HG03039 (cell line): ENCODE measurements around the gene SENP5.
"Not testable (repeated sequence)": the region's sequence is repeated elsewhere in the genome, so short reads cannot be mapped to it uniquely, and the experiment has no call there.

Experiments
- ATAC-seq: cut with Tn5 transposase; IDR thresholded peaks from one replicate; pipeline ENCODE4 v1.9.1; 2021; ENCODE audit warnings: mild to moderate bottlenecking, moderate library complexity; ENCODE audit not compliant: unreplicated experiment

Gene SENP5, protein sequence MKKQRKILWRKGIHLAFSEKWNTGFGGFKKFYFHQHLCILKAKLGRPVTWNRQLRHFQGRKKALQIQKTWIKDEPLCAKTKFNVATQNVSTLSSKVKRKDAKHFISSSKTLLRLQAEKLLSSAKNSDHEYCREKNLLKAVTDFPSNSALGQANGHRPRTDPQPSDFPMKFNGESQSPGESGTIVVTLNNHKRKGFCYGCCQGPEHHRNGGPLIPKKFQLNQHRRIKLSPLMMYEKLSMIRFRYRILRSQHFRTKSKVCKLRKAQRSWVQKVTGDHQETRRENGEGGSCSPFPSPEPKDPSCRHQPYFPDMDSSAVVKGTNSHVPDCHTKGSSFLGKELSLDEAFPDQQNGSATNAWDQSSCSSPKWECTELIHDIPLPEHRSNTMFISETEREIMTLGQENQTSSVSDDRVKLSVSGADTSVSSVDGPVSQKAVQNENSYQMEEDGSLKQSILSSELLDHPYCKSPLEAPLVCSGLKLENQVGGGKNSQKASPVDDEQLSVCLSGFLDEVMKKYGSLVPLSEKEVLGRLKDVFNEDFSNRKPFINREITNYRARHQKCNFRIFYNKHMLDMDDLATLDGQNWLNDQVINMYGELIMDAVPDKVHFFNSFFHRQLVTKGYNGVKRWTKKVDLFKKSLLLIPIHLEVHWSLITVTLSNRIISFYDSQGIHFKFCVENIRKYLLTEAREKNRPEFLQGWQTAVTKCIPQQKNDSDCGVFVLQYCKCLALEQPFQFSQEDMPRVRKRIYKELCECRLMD

DNA sequence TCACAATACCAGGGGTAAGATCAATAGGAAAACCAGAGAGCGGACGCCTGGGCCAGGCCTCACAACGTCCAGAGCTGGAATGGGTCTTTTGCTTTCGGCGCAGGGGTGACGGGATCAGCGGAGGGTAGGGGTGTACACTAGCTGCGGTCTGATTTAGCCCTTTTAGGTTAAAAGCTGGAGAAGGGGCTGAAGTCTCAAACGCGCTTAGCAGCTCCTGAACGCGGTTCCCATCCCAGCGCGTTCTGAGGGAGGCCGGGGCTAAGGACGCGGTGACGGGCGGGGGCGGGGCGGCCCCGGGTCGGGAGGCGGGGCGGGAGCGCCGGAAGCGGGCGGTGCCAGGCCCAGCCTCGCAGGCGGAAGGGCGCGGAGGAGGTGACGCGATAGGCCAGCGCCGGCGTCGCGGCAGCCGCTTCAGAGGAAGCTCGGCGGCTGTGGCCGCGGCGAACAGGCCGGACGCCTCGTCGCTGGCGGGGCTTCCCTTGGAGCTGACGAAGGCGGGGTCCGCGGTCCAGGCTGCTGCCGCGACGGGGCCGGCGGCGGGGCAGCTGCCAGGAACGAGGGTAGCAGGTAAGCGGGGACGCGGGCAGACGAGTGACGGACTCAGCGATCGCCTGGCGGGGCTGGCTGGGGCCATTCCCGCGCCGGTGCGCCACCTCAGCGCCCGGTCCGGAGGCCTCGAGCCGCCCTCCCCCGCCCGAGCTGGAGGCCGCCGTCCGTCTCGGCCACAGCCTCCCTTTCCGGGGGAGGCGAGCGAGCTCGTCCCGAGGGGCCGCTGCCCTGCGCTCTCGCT, at the start of gene SENP5:
SENP5 (plus strand) TSS at position 414 of the 790 bp plus-strand sequence. CDS start 17,262 bp downstream, outside the sequence.
- ATAC-seq = peak; percentile 84

DNA sequence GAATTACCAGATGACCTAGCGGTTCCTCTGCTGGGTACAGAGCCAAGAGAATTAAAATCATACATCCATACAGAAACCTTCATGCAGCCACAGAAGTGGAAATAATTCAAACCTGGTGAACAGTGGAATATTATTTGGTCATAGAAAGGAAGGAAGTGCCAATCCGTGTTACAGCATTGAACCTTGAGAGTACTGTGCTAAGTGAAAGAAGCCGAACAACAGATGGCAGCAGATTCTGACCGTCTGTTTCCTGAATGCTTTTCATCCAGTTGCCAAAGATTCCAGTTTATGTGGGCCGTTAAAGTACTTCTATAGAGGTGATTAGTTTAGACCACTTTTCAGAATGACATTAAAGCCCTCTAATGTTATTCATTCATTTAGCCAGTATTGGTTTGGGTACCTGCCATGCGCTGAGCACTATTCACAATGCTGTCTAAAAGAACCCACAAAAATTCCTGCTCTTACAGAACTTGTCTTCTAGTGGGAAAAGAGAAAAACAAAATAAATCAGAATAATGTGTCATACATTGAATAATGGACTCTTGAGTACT, 45.8 kb upstream of the SENP5 start:
- ATAC-seq = no peak

DNA sequence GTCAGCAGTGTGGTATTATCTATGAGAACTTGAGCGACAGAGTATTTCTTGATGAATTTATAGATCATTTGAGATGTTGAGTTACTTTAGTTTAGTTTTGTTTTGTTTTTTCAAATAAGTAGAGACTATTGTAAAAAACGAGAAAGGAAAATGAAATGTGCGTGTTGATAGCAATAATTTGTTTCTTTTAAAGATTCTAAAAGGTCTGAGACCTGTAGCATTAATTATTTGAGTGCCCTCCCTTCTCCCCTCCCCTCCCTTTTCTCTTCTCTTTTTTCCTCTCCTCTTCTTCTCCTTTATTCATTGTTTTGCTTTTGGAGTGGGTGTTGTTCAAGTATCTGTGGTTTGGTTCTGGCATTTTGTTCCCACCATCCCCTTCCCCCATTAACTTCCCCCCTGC, 38.1 kb upstream of the SENP5 start:
- ATAC-seq = not testable (repeated sequence)

DNA sequence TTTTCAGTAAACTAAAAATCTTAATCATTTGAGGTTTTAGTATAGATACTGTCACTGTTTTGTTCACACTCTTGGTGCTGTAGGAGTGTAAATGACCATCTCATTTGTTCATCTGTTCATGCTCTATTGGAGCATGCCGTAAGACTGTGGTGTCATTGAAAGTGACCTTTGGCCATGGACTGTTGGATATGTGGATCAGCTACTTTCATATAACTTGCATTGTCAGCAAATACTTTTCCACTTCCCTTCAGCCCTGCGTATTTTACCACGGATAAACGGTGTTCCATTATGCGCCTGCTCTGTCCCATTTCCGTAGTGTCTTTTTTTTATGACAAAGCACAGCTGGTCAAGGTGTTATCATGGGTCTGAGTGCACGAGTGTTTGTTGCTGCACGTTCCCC, 32.6 kb upstream of the SENP5 start:
- ATAC-seq = no peak

DNA sequence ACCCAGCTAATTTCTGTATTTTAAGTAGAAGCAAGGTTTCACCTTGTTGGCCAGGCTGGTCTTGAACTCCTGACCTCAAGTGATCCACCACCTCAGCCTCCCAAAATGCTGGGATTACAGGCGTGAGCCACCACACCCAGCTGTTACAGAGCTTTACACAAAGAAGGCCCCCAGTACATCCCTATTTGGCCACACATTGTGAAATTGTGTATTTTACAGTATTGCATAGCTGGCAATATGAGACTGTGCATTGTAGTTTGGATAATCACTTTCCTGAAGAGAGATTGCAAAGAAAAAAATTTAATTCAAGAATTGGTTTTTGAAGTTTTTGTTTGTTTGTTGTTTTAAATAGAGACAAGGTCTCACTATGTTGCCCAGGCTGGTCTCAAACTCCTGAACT, 31.1 kb upstream of the SENP5 start:
- ATAC-seq = not testable (repeated sequence)

DNA sequence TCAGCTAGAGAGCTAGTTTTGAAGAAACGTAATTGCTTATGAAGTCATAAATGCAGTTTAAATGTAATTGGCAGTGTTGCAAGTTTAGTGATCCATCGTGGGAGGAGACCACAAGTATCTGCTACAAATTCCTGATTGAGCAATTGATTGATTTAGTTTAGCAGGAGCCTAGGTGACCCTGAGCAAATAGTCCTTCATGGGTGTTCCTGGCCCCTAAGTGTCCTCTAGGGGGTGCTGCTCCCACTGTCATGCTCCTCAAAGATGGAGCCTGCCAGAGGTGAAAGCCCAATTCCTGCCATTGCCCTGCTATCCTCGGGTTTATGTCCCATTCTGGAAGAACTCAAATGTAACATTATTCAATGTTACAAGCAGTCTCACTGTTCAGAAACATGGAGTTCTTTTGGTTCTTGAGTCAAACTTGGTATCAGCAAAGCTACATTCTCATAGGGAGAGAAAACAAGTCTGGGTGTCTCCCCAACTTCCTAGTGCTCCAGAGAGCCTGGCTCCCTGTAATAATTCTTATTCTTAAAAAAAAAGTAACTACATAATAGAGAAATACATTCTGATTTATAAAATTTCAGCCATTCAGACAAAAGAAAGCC, 29.8 kb upstream of the SENP5 start:
- no peak for ATAC-seq

DNA sequence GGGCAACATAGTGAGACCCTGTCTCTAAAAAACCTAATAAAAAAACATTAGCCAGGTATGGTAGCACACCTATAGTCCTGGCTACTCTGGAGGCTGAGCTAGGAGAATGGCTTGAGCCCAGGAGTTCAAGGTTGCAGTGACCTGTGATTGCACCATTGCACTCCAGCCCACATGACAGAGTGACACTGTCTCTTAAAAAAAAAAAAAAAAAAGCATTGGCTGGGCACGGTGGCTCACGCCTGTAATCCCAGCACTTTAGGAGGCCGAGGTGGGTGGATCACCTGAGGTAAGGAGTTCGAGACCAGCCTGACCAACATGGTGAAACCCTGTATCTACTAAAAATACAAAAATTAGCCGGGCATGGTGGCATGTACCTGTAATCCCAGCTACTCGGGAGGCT, 28.4 kb upstream of the SENP5 start:
- ATAC-seq = not testable (repeated sequence)

DNA sequence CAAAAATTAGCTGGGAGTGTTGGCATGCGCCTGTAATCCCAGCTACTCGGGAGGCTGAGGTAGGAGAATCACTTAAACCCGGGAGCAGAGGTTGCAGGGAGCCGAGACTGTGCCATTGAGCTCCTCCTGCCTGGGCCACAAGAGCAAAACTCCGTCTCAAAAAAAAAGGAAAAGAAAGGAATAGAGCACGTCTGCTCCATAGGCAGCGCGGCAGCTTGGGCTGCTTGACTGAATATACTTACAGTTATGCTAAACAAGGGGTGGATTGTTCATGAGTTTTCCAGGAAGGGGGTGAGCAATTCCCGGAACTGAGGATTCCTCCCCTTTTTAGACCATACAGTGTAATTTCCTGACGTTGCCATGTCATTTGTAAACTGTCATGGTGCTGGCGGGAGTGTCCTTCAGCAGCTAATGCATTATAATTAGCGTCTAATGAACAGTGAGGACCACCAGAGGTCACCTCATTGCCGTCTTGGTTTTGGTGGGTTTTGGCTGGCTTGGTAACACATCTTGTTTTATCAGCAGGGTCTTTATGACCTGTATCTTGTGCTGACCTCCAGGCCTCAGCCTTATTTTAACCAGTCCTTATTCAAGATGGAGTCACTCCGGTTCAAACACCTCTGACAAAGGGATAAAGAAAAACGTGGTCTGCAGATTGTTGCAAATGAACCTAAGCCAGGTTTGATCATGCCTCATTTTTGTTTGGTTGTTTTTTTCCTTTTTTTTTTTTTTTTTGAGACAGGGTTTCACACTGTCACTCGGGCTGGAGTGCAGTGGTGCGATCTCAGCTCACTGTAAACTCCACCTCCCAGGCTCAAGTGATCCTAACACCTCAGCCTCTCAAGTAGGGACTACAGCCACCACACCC, 24.9 kb upstream of the SENP5 start:
- no peak for ATAC-seq

DNA sequence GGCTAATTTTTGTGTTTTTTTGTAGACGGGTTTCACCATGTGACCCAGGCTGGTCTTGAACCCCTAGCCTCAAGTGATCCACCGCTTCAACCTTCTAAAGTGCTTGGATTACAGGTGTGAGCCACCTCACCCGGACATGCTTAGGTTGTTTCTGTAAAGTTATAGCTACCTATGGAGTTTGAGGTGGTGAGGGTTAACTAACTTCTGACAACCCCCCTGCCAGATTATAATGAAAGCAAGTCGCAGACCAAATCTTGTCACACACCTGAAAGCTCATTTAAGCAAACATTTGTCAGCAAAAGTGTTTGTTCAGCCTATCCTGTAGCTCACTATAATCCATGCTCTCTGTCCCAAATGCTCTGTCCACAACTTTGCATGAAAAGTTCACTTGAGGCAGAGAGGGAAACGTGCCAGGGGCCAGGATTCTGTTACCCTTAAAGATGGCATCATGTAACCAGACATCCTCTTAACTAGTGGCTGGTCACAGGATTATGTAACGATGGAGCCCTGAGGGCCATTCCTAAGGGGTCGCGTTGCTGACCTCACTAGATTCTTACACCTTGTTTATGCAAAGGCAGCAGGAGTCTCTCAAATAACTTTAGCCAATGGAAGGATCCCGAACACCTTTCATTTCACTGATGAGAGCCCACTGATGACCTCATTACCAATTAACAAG, 24.1 kb upstream of the SENP5 start:
- no peak for ATAC-seq

DNA sequence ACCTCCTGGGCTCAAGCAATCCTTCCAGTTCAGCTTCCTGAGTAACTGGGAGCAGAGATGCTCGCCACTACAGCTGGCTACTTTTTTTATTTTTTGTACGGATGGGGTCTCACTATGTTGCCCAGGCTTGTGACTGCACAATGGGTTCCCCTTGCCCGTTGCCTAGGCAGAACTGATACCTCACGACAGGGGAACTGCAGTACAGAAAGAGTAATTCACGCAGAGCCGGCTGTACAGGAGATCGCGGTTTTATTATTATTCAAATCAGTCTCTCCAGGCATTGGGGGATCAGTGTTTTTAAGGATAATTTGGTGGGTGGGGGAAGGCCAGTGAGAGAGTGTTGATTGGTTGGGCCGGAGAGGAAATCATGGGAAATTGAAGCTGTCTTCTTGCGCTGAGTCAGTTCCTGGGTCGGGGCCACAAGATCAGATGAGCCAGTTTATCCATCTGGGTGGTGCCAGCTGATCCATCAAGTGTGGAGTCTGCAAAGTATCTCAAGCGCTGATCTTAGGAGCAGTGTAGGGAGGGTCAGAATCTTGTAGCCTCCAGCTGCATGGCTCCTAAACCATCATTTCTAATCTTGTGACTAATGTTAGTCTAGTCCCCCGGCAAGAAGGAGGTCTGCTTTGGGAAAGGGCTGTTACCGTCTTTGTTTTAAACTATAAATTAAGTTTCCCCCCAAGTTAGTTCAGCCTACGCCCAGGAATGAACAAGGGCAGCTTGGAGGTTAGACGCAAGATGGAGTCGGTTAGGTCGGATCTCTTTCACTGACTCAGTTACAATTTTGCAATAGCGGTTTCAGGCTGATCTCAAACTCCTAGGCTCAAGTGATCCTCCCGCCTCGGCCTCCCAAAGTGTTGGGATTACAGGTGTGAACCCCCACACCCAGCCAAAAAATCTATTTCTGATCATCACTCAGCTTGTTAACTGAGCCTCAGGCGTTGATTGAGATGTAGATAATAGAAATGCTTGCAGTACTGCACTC, 23.2 kb upstream of the SENP5 start:
- not testable (repeated sequence) for ATAC-seq

DNA sequence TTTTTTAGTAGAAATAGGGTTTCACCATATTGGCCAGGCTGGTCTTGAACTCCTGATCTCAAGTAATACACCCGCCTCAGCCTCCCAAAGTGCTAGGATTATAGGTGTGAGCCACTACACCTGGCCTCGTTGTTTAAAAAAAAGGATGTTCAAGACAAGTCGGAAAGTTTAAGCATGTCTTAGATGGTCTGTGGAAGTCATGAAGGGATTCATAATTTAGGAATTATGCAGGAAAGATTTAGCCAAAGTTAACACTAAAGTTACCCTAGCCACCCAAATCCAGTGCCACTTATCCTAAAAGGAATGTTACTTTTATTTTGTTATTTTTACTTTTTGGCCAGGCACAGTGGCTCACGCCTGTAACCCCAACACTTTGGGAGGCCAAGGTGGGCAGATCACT, 19.3 kb upstream of the SENP5 start:
- not testable (repeated sequence) for ATAC-seq

DNA sequence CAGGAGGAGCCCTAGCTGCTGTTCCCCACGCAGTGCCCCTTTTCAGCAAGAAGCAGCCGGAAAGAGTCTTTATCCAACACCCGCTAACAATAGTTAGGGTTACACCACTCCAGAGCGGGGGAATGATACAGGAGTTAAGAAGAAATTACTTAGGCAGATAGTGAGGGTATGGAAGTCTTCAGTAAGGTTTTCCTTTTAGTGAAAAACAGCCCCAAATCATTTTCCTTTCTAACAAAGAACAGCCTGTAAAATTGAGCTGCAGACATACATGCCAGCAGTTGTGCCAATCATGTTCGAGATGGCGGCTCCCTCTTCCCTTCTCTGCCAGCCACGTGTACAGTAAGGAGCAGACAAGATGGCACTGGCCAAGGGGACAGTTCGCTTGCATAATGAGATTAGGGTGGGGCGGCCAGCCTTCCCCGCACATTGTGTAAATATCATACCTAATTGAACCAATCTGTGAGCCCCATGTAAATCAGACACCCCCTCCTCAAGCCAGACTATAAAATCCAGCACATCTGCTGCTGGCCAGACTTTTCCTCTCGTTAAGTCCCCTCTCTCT, 18.5 kb upstream of the SENP5 start:
- ATAC-seq = no peak

DNA sequence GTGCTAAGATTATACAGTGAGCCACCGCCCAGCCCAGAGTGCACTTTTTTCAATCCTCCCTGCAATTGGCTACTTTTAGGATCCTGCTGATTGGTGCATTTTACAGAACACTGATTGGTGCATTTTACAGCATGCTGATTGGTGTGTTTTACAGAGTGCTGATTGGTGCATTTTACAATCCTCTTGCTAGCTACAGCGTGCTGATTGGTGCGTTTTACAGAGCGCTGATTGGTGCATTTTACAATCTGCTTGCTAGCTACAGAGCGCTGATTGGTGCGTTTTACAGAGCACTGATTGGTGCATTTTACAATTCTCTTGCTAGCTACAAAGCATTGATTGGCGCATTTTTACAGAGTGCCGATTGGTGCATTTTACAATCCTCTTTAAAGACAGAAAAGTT, 4.7 kb upstream of the SENP5 start:
- not testable (repeated sequence) for ATAC-seq

DNA sequence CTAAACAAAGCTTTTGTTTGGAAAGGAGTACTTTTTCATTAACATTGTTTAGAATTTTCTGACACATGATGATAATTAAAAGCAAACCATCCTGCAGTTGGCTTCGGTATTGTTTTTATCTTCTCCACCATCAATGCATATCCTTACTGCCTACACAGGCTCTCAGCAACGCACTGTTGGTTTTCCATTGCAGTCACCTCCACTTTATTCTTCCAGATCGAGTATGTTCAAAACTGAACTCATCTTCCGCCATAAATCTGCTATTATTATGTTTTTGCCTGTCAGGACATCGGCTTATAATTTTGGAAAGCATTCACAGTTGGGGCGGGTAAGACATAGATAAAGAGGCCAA, 589 bp upstream of the SENP5 start:
- no peak for ATAC-seq

DNA sequence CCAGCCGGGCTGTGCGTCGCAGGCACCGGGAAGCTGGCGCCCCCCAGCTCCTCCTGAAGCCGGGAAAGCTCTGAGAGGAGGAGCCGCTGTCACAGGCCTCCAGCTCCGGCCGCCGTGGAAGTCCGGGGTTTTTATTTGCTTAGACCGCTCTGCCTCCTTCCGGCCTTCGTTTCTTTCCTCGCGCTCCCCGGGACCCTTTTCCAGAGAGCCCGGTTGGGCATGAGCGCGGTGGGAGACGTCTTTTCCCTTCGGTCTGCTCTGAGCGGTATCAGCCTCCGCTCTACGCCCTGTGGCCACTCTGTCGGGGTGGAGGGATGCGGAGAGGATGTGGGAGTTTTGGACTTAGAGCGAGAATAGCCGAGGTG, 559 bp downstream of the SENP5 start:
- peak; percentile 11 for ATAC-seq

DNA sequence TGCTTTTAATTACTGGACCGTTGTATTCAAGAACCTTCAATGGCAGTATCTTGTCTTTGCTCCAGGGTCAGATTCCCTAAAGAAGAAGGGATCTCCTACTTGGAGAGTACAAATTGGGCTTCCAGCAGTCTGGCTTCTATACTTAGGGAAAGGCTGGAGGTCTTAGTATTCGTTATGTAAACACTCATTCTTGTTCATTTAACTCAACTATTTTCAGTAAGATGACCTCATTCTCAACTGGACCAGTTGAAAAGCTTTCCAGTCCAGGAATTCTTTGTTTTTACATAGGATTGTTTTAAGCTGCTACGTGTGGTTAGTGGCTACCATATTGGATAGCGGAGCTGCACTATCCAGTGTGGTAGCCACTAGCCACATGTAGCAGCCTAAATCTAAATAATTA, 4.6 kb downstream of the SENP5 start:
- ATAC-seq = no peak

DNA sequence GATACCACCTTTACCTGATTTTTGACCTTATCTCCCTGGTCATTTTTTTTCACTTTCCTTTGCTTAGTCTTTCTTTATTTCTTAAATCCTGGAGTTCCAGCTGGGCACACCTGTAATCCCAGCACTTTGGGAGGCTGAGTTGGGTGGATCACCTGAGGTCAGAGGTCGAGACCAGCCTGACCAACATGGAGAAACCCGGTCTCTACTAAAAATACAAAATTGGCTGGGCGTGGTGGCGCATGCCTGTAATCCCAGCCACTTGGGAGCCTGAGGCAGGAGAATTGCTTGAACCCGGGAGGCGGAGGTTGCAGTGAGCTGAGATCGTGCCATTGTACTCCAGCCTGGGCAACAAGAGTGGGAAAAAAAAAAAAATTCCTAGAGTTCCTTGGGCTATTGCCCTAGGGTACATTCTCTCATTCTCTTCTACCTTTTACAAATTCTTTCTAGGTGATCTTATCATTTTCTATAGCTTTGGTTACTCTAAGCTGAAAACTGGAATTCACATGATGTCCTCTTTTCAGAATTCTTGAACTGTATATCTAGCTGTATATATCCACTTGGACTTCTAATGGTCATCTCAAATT, 6.9 kb downstream of the SENP5 start:
- ATAC-seq = not testable (repeated sequence)
